Stimulated activated CD8-positive, alpha-beta memory T cell treated with anti-CD3 and anti-CD28 coated beads, Interleukin-2, amount 100 ng/mL, for 48 hours (primary cell): Measurements from ENCODE around the gene SF3B6.

Source experiments
- DNase-seq, 2 donors: peaks; one replicate each; pipeline ENCODE4 v3.0.0-alpha.2; 2020; ENCODE audit warnings: low read depth in 2 of 2

The SF3B6 gene

DNA sequence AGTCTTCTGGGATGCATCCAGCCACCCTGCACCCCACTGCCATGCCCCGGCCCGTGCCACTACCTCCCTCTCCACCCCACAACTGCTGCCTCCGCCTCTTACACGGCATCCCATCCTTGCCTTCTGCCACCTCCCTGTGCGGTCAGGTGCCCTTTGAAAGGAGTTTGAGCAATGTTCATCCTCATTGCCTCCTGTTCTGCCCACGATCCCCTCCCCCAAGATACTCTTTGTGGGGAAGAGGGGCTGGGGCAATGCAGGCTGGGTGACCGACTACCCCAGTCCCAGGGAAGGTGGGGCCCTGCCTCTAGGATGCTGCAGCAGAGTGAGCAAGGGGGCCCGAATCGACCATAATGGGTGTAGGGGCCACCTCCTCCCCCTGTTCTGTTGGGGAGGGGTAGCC, 57.9 kb downstream of the SF3B6 start:
- no peak for DNase-seq

DNA sequence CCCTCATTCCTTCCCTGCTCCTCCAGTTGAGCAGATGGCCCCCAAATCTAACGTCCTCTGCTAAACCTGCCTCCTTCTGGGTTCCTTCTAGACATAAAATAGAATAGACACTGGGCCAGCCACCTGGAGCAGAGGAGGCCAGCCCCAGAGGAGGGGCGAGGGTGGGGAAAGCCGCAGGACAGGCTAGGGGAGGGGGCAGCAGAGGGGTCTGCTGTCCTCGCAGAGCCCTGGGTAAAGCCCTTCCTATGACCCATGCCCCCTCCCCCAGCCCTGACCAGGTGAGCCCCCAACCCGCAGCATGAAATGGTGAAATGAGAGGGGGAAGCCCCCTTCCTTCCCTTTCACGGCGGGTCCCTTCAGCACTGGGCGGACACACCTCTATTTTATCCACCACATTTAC, 58.4 kb downstream of the SF3B6 start:
- no peak for DNase-seq
